DMS79 treated with DMSO at 0.1 percent for 48 hours (cell line): ENCODE data around the gene PXDN.
"Not testable (repeated sequence)": the region's sequence is repeated elsewhere in the genome, so short reads cannot be mapped to it uniquely, and the experiment has no call there.

ENCODE experiments used
- DNase-seq: peaks from one replicate; lab custom pipeline; 2025; lab: John Stamatoyannopoulos, UW

PXDN gene

GRCh38 chr2:1740716-1741589 lies 3.4 kb downstream of the PXDN start:
- no peak for DNase-seq

- no peak for DNase-seq
Measured at GRCh38 chr2:1739961-1740715, 4.2 kb downstream of the PXDN start.

- DNase-seq, result no peak
Measured at GRCh38 chr2:1739322-1739957, 4.9 kb downstream of the PXDN start.

- DNase-seq, result no peak
Measured at GRCh38 chr2:1738646-1739302, 5.5 kb downstream of the PXDN start.

GRCh38 chr2:1738163-1738562 lies 6.2 kb downstream of the PXDN start:
- DNase-seq, result no peak

GRCh38 chr2:1736997-1737480 lies 7.3 kb downstream of the PXDN start:
- no peak for DNase-seq

- no peak for DNase-seq
Measured at GRCh38 chr2:1736045-1736444, 8.3 kb downstream of the PXDN start.

GRCh38 chr2:1733298-1733697 lies 11.0 kb downstream of the PXDN start:
- DNase-seq, result not testable (repeated sequence)

GRCh38 chr2:1731963-1732768 lies 12.1 kb downstream of the PXDN start:
- DNase-seq, result no peak

- no peak for DNase-seq
Measured at GRCh38 chr2:1731447-1731962, 12.8 kb downstream of the PXDN start.

- DNase-seq, result no peak
Measured at GRCh38 chr2:1730015-1730927, 14.0 kb downstream of the PXDN start.

- no peak for DNase-seq
Measured at GRCh38 chr2:1729242-1729641, 15.1 kb downstream of the PXDN start.

- DNase-seq, result peak; percentile 51
Measured at GRCh38 chr2:1728821-1729220, 15.5 kb downstream of the PXDN start.

- no peak for DNase-seq
Measured at GRCh38 chr2:1727796-1728474, 16.4 kb downstream of the PXDN start.

GRCh38 chr2:1727101-1727771 lies 17.1 kb downstream of the PXDN start:
- peak; percentile 92 for DNase-seq

- DNase-seq, result no peak
Measured at GRCh38 chr2:1726558-1726957, 17.8 kb downstream of the PXDN start.

- not testable (repeated sequence) for DNase-seq
Measured at GRCh38 chr2:1724351-1724750, 20.0 kb downstream of the PXDN start.

- no peak for DNase-seq
Measured at GRCh38 chr2:1723397-1724042, 20.8 kb downstream of the PXDN start.
